ENCODE measurements around the gene RNF225.
"Not testable (repeated sequence)": the region's sequence is repeated elsewhere in the genome, so short reads cannot be mapped to it uniquely, and the experiment has no call there.

The RNF225 gene

DNA sequence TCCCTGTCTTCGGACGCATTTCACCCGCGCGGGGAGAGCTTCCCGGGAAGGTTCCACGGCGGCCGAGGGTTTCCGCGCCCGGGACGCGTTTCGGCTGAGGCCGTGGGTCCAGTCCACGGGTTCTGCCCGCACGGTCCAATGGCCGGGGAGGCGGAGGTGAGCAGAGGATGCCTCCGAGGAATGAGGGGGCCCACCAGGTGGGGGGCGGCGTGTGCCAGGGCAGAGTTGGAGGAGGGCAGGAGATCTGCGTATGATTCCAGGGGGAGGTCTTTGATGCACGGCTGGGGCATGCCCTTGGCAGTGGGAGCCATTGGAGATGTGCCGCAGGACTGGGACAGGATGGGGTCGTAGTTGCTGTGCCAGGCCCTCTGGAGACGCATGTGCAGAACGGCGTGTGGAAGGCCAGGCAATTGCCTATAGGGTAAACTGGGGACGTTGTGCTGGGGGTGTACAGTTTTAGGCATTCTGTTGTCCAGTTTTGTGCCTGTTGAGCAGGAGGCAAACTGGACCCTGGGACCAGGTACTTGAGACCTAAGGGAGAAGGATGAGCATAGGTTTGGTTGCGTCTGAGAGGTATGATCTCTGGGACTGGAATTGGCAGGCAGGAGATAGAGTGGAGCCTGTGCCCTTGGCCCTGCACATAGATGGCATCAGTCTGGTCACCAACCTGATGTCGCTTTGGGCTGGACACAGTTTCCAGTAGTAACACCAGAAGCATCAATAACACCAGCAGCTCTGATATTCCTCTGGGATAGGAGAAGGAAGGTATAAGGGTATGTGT, 13.7 kb downstream of the RNF225 start:
- peak; percentile 20 for DNase-seq

DNA sequence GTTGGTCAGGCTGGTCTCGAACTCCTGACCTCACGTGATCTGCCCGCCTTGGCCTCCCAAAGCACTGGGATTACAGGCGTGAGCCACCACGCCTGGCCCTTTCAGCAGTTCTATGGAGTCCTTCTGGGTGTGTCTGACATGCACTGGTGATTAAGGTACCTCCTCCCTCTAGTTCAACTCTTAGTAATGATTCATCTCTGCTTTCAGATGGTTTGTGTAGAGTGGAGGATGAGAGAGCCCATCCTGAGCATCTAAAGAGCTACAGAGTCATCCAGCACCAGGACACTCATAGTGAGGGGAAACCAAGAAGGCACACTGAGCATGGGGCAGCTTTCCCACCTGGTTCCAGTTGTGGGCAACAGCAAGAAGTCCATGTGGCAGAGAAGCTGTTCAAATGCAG, 21.1 kb downstream of the RNF225 start:
- DNase-seq: no peak

DNA sequence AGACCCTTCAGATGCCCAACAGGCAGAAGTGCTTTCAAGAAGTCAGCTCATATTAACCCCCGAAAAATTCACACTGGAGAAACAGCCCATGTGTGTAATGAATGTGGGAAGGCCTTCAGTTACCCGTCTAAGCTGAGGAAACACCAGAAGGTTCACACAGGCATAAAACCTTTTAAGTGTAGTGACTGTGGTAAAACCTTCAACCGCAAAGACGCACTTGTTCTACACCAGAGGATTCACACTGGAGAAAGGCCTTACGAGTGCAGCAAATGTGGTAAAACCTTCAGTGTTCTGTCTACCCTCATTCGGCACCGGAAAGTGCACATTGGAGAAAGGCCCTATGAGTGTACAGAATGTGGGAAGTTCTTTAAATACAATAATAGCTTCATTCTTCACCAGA, 21.6 kb downstream of the RNF225 start:
- no peak for DNase-seq

DNA sequence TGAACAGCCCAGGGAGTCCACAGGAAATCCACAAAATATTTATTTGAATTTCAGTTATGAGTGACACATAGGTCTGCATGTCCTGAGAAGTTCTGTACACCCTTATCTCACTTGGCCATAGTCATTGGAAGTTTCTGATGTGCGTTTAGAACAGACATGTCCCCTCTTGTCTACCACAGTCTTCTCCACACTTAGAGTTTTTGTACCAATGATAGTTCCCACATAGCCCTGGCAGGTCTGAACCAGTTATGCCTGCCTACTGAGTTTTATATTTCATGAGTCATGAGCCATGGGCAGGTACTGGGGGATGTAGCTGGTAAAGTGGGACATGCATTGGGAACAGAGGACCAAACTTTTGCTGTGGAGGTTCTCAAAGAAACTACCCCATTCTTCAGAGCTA, 33.2 kb downstream of the RNF225 start:
- no peak for DNase-seq

DNA sequence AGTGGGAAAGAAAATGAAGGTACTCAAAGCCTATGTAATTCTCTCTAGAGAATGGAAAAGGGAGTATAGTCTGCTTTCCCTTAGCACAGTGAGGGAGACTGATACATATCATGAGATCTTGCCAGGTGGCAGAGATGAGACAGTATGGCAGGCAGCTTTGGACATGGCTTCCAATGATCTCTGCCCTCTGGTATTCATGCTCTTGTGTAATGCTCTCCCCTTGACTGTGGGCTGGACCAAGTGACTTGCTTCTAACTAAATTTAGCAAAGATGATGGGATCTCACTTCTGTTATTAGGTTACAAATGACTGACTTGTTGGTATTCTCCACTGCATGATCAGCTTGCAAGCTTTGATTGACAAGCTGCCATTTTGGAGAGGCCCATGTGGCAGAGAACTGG, 34.3 kb downstream of the RNF225 start:
- no peak for DNase-seq

DNA sequence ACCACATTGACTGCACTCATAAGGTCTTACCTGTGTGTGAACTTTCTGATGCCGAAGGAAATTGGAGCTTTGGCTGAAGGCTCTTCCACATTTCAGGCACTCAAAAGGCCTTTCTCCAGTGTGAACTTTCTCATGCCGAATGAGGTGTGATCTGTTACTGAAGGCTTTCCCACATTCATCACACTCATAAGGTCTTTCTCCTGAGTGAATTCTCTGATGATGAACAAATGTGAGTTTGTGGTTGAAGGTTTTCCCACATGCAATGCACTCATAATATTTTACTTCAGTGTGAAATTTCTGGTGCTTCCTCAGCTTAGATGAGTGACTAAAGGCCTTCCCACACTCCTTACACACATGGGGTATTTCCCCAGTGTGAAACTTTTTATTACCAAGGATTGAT, 38.8 kb downstream of the RNF225 start:
- DNase-seq: no peak

DNA sequence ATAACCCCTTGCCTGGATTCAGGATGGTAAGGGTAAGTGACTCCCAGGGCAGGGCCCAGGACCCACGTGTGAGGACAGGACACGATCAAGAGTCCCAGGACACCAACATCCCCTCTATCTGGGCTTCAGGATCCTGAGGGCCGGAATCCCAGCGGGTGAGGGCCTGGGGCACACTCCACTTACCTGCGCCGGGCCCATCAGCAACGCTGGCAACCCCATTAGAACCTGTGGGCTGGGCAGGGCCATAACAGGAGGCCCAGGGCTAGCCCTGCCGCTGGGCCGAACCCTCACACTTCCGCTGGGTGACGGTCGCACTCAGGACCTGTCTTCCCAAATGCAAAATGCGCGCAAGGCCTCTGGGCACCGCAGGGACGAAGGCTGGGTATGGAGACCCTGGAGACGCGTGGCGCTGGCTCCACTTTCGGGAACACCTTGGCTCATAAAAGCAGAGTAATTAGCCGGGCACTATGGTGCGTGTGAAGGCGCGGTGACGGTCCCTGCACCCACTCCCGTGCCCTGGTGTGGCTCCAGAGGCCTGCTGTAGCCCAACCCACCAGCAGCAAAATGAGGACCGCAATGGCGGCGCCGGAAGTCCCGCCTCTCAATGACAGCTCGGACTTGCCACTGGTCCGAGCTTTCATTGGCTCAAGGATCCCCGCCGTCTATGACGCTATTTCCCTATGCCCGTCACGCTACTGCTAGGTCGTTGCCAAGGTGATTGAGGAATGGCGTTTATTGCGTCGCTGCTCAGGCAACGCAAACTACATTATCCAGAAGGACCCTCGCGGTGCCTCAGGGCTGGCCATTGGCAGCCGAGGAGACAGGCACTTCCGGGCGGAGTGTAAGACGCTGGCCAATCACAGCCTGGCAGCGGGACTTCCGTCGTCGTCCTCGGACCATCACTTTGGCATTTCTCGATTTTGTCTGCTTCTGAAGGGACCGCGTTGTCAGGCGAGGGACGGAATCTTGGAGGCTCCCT, 44.4 kb downstream of the RNF225 start, which contains the start of gene ZNF132:
ZNF132 (minus strand) TSS at position 578 of the 979 bp plus-strand sequence; CDS start at position 246, 332 bp downstream.
- DNase-seq: peak; percentile 56

DNA sequence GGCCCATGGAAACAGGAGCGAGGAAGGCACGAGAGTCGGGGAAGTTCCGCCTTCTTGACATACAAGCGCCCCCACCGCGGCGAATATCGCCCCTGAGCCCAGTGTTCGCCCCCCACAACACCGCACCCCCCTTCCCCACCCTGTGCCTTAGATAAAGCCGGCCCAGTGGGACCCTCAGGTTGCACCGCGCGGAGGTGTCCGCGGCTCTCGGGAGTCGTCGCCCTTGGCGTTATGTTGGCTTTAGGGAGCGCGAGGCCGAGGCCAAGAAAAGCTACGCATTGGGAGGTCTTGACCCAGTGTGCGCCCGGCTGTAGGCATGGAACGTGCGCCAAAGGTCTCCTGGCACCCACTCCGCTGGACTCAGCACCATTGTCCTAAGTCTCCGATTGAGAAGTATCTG, 45.1 kb downstream of the RNF225 start:
- DNase-seq: no peak

DNA sequence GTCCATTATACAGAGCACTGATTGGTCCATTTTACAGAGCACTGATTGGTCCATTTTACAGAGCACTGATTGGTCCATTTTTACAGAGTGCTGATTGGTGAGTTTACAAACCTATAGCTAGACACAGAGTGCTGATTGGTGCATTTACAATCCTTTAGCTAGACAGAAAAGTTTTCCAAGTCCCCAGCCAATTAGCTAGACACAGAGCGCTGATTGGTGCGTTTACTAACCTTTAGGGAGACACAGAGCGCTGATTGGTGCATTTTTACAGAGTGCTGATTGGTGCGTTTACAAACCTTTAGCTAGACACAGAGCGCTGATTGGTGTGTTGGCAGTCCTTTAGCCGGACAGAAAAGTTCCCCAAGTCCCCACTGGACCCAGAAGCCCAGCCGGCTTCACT, 47.5 kb downstream of the RNF225 start:
- not testable (repeated sequence) for DNase-seq
